HL-60/S4 treated with phorbol 12-myristate 13-acetate at 8.2 ng/mL for 4 days and 3 days (cell line): Measurements from ENCODE around the gene CBX2.

Experiments
- in situ Hi-C: fragments of 300-500 bp; cut with MboI; formaldehyde crosslinking; loops from 2 replicates; pipeline ENCODE4 v1.15.0; 2022; ENCODE audit warnings: low sequenced_read_pairs

The CBX2 gene

GRCh38 chr17:79777894-79778503, at the start of gene CBX2:
Gene CBX2, plus strand, starts transcription at chr17:79778148. Its CDS starts 88 bp downstream, at chr17:79778236.
- in situ Hi-C loops, result no loop called here

GRCh38 chr17:79728169-79728907, 49.6 kb upstream of the CBX2 start:
- in situ Hi-C loops, result no loop called here

- in situ Hi-C loops, result no loop called here
Measured at GRCh38 chr17:79728908-79729471, 49.0 kb upstream of the CBX2 start.

GRCh38 chr17:79729761-79730160, 48.2 kb upstream of the CBX2 start:
- in situ Hi-C loops, result no loop called here

GRCh38 chr17:79730437-79730768, 47.5 kb upstream of the CBX2 start:
- in situ Hi-C loops, result no loop called here

GRCh38 chr17:79730769-79731483, 47.0 kb upstream of the CBX2 start, which contains the start of gene ENPP7:
Gene ENPP7, plus strand, starts transcription at chr17:79730943. Its CDS starts 197 bp downstream, at chr17:79731140.
- in situ Hi-C loops, result no loop called here

GRCh38 chr17:79732254-79732653, 45.7 kb upstream of the CBX2 start:
- in situ Hi-C loops, result no loop called here

- in situ Hi-C loops, result no loop called here
Measured at GRCh38 chr17:79732804-79733691, 44.9 kb upstream of the CBX2 start.

GRCh38 chr17:79733692-79734070, 44.3 kb upstream of the CBX2 start:
- in situ Hi-C loops, result no loop called here

GRCh38 chr17:79735096-79735495, 42.9 kb upstream of the CBX2 start:
- in situ Hi-C loops, result no loop called here

- in situ Hi-C loops, result no loop called here
Measured at GRCh38 chr17:79737046-79737921, 40.7 kb upstream of the CBX2 start.

- in situ Hi-C loops, result no loop called here
Measured at GRCh38 chr17:79737922-79738578, 39.9 kb upstream of the CBX2 start.

- in situ Hi-C loops, result no loop called here
Measured at GRCh38 chr17:79738643-79739042, 39.3 kb upstream of the CBX2 start.

GRCh38 chr17:79739148-79740062, 38.5 kb upstream of the CBX2 start:
- in situ Hi-C loops, result no loop called here

GRCh38 chr17:79740413-79740812, 37.5 kb upstream of the CBX2 start:
- in situ Hi-C loops, result no loop called here

- in situ Hi-C loops, result no loop called here
Measured at GRCh38 chr17:79741401-79741750, 36.6 kb upstream of the CBX2 start.

- in situ Hi-C loops, result no loop called here
Measured at GRCh38 chr17:79741751-79742588, 36.0 kb upstream of the CBX2 start.

GRCh38 chr17:79742589-79742918, 35.4 kb upstream of the CBX2 start:
- in situ Hi-C loops, result no loop called here
